ENCODE results near the gene RNASEL. TPM values are rescaled to one million over a fixed set of nuclear protein-coding genes. Genes with fewer than 3 reads are reported as not detected.

Gene RNASEL
- total RNA-seq, 3 donors from 2014 or later, result 14.3 to 23.9 (median 16.3) TPM

DNA sequence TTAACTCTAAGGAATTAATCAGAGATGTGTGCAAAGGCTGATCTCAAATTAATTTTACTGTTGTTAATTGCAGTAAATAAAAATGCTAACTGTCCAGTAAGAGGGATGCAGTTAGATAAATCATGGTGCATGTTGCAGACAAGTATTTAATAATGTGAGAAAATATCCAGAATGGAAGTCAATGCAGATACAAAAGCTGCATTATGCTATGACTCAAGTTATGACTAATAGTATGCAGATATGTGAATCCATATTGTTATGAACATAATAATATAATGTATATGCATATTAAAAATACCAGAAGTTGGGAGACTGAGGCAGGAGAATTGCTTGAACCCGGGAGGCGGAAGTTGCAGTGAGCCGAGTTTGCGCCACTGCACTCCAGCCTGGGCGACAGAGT is 21.4 kb downstream of the RNASEL start:
- DNase-seq (no peak), ATAC-seq (no peak)
- no peaks in the 10 kb centered on the region for H3K36me3 ChIP-seq (ENCODE audit: low read depth)

GRCh38 chr1:182565537-182565936 is 23.5 kb downstream of the RNASEL start:
- no peak for TF ChIP-seq CTCF (IDR thresholded peaks at IDR 0.05)
- intact Hi-C loops (cut with DNase I, micrococcal nuclease), result no loop called here
- no peaks in the 10 kb centered on the region for H3K4me1 ChIP-seq (ENCODE audit: low read depth)
- ATAC-seq, result no peak
- no peak for DNase-seq
- H3K9me3 ChIP-seq, result no peaks in the 10 kb centered on the region
- H3K36me3 ChIP-seq (ENCODE audit: low read depth), result no peaks in the 10 kb centered on the region
- H3K4me3 ChIP-seq, result no peak overlapping the region

More for the DNA sequence above, 21.4 kb downstream of the RNASEL start:
- intact Hi-C loops (cut with DNase I, micrococcal nuclease), result no loop called here
- no peak for TF ChIP-seq CTCF (IDR thresholded peaks at IDR 0.05)
- no peak overlapping the region for H3K4me3 ChIP-seq
- H3K4me1 ChIP-seq (ENCODE audit: low read depth), result no peaks in the 10 kb centered on the region
- H3K9me3 ChIP-seq, result no peaks in the 10 kb centered on the region

DNA sequence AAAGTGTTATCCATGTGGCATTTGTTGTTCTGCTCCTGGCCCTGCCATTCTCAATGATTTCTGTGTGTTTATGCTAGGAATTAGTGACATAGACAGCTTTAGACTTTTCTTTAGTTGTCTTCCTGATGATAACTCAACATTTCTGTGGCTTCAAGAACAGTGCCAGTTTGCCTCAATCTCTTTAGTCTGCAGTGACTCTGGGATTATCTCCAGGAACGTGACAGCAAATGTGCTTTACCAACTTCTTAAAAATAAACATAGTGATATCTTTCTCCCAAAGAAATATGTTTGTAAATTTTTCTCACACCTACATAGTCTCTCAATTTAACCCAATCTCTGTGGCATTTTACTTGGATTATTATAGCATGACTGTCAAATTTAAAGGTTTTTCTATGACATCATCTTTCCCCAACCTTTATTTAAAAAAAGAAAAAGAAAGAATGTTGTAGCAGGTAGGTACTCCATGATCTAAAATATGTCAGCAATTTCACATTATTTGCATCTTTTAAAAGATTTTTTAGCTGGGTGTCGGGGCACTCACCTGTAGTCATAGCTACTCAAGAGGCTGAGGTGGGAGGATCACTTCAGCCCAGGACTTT is 24.6 kb downstream of the RNASEL start:
- Histone ChIP-seq H3K9me3 (no peaks in the 10 kb centered on the region), H3K4me1 (ENCODE audit: low read depth) (no peaks in the 10 kb centered on the region), H3K4me3 (no peak overlapping the region), H3K36me3 (ENCODE audit: low read depth) (no peaks in the 10 kb centered on the region)
- no peak for TF ChIP-seq CTCF (IDR thresholded peaks at IDR 0.05)
- no peak for DNase-seq
- intact Hi-C loops (cut with DNase I, micrococcal nuclease), result no loop called here
- no peak for ATAC-seq

GRCh38 chr1:182563095-182563494 is 26.0 kb downstream of the RNASEL start:
- TF ChIP-seq CTCF (IDR thresholded peaks at IDR 0.05), result no peak
- Histone ChIP-seq H3K4me1 (ENCODE audit: low read depth) (no peaks in the 10 kb centered on the region), H3K4me3 (no peak overlapping the region), H3K9me3 (no peaks in the 10 kb centered on the region), H3K36me3 (ENCODE audit: low read depth) (no peaks in the 10 kb centered on the region)
- intact Hi-C loops (cut with DNase I, micrococcal nuclease), result no loop called here
- ATAC-seq, result no peak
- no peak for DNase-seq

DNA sequence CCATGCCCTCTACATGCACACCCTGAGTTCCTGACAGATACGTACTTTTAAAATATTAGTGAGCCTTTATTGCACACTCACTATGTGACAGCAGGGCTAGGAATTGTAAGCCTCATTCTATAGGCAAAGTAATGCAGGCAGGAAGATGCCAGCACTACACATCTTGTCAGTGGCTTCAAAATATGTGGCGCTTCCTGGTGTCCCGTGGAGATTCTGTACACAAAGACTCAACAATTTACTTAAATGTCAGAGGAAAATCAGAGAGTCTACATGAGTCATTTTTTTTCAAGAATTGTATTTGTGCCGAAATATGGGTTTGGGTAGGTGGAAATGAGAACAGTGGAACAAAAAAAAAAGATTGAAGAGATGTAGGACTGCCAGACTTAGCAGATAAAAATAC is 27.6 kb downstream of the RNASEL start:
- Histone ChIP-seq H3K36me3 (ENCODE audit: low read depth) (no peaks in the 10 kb centered on the region), H3K4me3 (no peak overlapping the region), H3K9me3 (no peaks in the 10 kb centered on the region), H3K4me1 (ENCODE audit: low read depth) (no peaks in the 10 kb centered on the region)
- intact Hi-C loops (cut with DNase I, micrococcal nuclease), result no loop called here
- no peak for ATAC-seq
- TF ChIP-seq CTCF (IDR thresholded peaks at IDR 0.05), result no peak
- DNase-seq, result no peak
